ENCODE results near the gene QSOX2.
"Not testable (repeated sequence)": the region's sequence is repeated elsewhere in the genome, so short reads cannot be mapped to it uniquely, and the experiment has no call there.

QSOX2 gene

GRCh38 chr9:136250676-136251075 lies 5.1 kb upstream of the QSOX2 start:
- no peak for ATAC-seq

GRCh38 chr9:136249877-136250559 lies 4.4 kb upstream of the QSOX2 start:
- no peak for ATAC-seq

GRCh38 chr9:136248951-136249876 lies 3.6 kb upstream of the QSOX2 start:
- ATAC-seq = no peak

GRCh38 chr9:136247947-136248637 lies 2.5 kb upstream of the QSOX2 start:
- no peak for ATAC-seq

GRCh38 chr9:136247551-136247916 lies 1.9 kb upstream of the QSOX2 start:
- ATAC-seq = no peak

- no peak for ATAC-seq
These were observed 1.4 kb upstream of the QSOX2 start for GRCh38 chr9:136246849-136247550.

- ATAC-seq = no peak
These were observed 718 bp downstream of the QSOX2 start for GRCh38 chr9:136244969-136245218.

- peak; percentile 71 to 77 for ATAC-seq
These were observed 1.3 kb downstream of the QSOX2 start for GRCh38 chr9:136244122-136244968.

- ATAC-seq = no peak
These were observed 2.0 kb downstream of the QSOX2 start for GRCh38 chr9:136243631-136244030.

GRCh38 chr9:136242918-136243525 lies 2.6 kb downstream of the QSOX2 start:
- ATAC-seq = no peak

- ATAC-seq = no peak
These were observed 3.4 kb downstream of the QSOX2 start for GRCh38 chr9:136242248-136242647.

- ATAC-seq = no peak
These were observed 4.1 kb downstream of the QSOX2 start for GRCh38 chr9:136241542-136241941.

GRCh38 chr9:136240941-136241340 lies 4.7 kb downstream of the QSOX2 start:
- ATAC-seq = no peak

- ATAC-seq = no peak
These were observed 5.7 kb downstream of the QSOX2 start for GRCh38 chr9:136239983-136240330.

GRCh38 chr9:136239135-136239982 lies 6.3 kb downstream of the QSOX2 start:
- ATAC-seq = no peak

GRCh38 chr9:136238342-136238732 lies 7.3 kb downstream of the QSOX2 start:
- ATAC-seq = no peak

GRCh38 chr9:136237486-136238341 lies 7.9 kb downstream of the QSOX2 start:
- no peak for ATAC-seq

GRCh38 chr9:136236471-136237410 lies 8.9 kb downstream of the QSOX2 start:
- ATAC-seq = not testable (repeated sequence)
